PC-3 (cell line): ENCODE results near the gene TTC34.
"Not testable (repeated sequence)": the region's sequence is repeated elsewhere in the genome, so short reads cannot be mapped to it uniquely, and the experiment has no call there.

Source experiments
- CTCF ChIP-seq: fragments of 300-600 bp; sonication (generic); conservative IDR thresholded peaks from 2 replicates; pipeline ENCODE4 v1.5.1; 2017; ENCODE audit warnings: antibody characterized with exemption, low read depth, mild to moderate bottlenecking, low read length
- EZH2phosphoT487 ChIP-seq: fragments of 300-600 bp; sonication (generic); IDR thresholded peaks from 2 replicates; pipeline ENCODE4 v1.6.1; 2018; ENCODE audit warnings: mild to moderate bottlenecking, antibody characterized with exemption, low read length, borderline replicate concordance

- not testable (repeated sequence) for TF ChIP-seq EZH2phosphoT487, CTCF
Observed at GRCh38 chr1:2775333-2775732, 26.2 kb downstream of the TTC34 start.
